ENCODE measurements around the gene DENND4A.

Gene DENND4A

DNA sequence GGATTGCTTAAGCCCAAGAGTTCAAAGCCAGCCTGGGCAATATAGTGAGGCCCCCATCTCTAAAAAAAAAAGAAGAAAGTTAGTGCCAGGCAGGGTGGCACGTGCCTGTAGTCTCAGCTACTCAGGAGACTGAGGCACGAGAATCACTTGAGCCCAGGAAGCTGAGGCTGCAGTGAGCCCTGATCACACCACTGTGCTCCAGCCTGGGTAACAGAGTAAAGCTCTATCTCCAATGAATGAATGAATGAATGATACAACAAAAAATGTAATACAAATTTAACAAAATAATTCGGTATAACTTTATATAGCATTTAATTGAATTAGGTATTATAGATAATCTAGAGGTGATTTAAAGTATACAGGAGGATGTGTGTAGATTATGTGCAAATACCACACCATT lies 29.7 kb downstream of the DENND4A start:
- ATAC-seq (ENCODE audit: insufficient read depth, low read depth) = no peak
- TF ChIP-seq, protein P1, sequence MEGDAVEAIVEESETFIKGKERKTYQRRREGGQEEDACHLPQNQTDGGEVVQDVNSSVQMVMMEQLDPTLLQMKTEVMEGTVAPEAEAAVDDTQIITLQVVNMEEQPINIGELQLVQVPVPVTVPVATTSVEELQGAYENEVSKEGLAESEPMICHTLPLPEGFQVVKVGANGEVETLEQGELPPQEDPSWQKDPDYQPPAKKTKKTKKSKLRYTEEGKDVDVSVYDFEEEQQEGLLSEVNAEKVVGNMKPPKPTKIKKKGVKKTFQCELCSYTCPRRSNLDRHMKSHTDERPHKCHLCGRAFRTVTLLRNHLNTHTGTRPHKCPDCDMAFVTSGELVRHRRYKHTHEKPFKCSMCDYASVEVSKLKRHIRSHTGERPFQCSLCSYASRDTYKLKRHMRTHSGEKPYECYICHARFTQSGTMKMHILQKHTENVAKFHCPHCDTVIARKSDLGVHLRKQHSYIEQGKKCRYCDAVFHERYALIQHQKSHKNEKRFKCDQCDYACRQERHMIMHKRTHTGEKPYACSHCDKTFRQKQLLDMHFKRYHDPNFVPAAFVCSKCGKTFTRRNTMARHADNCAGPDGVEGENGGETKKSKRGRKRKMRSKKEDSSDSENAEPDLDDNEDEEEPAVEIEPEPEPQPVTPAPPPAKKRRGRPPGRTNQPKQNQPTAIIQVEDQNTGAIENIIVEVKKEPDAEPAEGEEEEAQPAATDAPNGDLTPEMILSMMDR (IDR thresholded peaks at IDR 0.05; ENCODE audit: borderline replicate concordance, extremely low read depth, low read length, poor library complexity, severe bottlenecking) = no peak
- TF ChIP-seq EZH2 (IDR thresholded peaks at IDR 0.05; ENCODE audit: borderline replicate concordance, low read depth, low read length, severe bottlenecking) = no peak

DNA sequence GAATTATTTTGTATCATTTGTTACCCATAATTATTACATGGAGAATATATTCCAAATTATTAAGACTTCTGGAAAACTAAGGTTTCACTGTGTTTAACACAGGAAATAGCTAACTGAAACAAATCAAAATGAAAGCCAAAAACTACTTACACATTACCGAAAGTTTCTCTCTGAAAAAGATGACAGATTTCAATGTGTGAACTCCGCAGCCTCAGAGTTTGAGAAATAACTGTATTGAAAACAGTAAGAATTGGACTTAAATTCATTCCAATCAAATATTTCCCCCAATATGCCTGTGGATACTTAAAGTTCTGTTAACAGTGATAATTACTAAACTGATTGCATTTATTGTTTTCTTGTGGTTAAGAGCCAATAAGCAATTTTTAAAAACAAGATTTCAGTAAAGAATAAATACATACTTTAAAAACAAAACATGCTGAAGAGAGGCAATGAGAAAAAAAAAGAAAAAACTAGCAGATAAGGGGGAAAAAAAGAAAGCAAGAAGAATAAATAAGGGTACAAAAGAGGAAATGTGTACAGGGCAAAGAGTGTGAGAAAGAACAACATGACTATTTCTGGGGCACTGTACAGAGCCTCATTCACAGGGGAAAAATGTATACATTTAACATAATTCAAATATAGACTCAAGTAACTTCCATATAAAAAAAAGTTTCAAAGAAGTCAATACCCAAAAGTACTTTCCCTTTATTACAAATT lies 30.7 kb downstream of the DENND4A start:
- peaks cover 9% of the 10 kb centered on the region; the same call in 1 of the 2 replicates for H3K79me2 ChIP-seq (ENCODE audit: insufficient read depth, low read length)
- H2AFZ ChIP-seq (ENCODE audit: low read depth, low read length) = no peak overlapping the region
- no peak for DNase-seq
- no peaks in the 10 kb centered on the region for H3K9me3 ChIP-seq (ENCODE audit: insufficient read depth, low read length, severe bottlenecking)
- no peaks in the 10 kb centered on the region for H3K36me3 ChIP-seq (ENCODE audit: insufficient read depth, low read length)
- no peaks in the 10 kb centered on the region for H4K20me1 ChIP-seq (ENCODE audit: insufficient read depth, low read length)
- H3K9ac ChIP-seq (ENCODE audit: low read depth, low read length) = no peak overlapping the region
- H3K27ac ChIP-seq (ENCODE audit: low read length) = no peak overlapping the region
- no peak for ATAC-seq (ENCODE audit: insufficient read depth, low read depth)
- no peak overlapping the region for H3K4me3 ChIP-seq (ENCODE audit: low read depth in 1 of 2, low read length in 2 of 2)
- no peaks in the 10 kb centered on the region for H3K4me1 ChIP-seq (ENCODE audit: insufficient read depth, low read length)
- no peaks in the 10 kb centered on the region for H3K27me3 ChIP-seq (ENCODE audit: insufficient read depth, low read length, poor library complexity)
- TF ChIP-seq EZH2 (IDR thresholded peaks at IDR 0.05; ENCODE audit: borderline replicate concordance, low read depth, low read length, severe bottlenecking) = no peak
- TF ChIP-seq, protein P1 (IDR thresholded peaks at IDR 0.05; ENCODE audit: borderline replicate concordance, extremely low read depth, low read length, poor library complexity, severe bottlenecking) = no peak
- no peak overlapping the region for H3K4me2 ChIP-seq (ENCODE audit: insufficient read depth, low read length)

More for the DNA sequence above, 29.7 kb downstream of the DENND4A start:
- Histone ChIP-seq H3K9ac (ENCODE audit: low read depth, low read length) (no peak overlapping the region), H2AFZ (ENCODE audit: low read depth, low read length) (no peak overlapping the region), H3K79me2 (ENCODE audit: insufficient read depth, low read length) (peaks cover 9% of the 10 kb centered on the region; the same call in 1 of the 2 replicates), H3K27me3 (ENCODE audit: insufficient read depth, low read length, poor library complexity) (no peaks in the 10 kb centered on the region), H4K20me1 (ENCODE audit: insufficient read depth, low read length) (no peaks in the 10 kb centered on the region), H3K4me2 (ENCODE audit: insufficient read depth, low read length) (no peak overlapping the region), H3K4me1 (ENCODE audit: insufficient read depth, low read length) (no peaks in the 10 kb centered on the region), H3K4me3 (ENCODE audit: low read depth in 1 of 2, low read length in 2 of 2) (no peak overlapping the region), H3K36me3 (ENCODE audit: insufficient read depth, low read length) (no peaks in the 10 kb centered on the region), H3K9me3 (ENCODE audit: insufficient read depth, low read length, severe bottlenecking) (no peaks in the 10 kb centered on the region), H3K27ac (ENCODE audit: low read length) (no peak overlapping the region)
- no peak for DNase-seq

DNA sequence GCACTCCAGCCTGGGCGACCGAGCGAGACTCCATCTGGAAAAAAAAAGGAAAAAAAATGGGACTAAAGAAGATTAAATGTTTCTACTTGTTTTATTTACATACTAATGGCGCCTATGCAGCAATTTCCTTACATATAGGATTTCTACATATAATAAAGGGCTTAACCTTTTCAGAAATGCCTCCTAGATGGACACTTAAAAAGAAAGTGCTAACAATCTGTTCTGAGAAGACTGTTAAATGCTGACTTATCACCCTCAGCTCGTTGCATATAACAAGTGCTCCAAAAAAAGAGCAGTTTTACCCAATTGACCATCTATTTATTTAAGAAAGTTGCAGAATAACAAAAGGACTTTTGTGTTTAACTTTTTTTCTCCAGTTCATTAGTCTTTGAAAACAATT lies 32.7 kb downstream of the DENND4A start:
- no peak overlapping the region for H3K27ac ChIP-seq (ENCODE audit: low read length)
- H4K20me1 ChIP-seq (ENCODE audit: insufficient read depth, low read length) = no peaks in the 10 kb centered on the region
- TF ChIP-seq, protein P1 (IDR thresholded peaks at IDR 0.05; ENCODE audit: borderline replicate concordance, extremely low read depth, low read length, poor library complexity, severe bottlenecking) = no peak
- no peak for TF ChIP-seq EZH2 (IDR thresholded peaks at IDR 0.05; ENCODE audit: borderline replicate concordance, low read depth, low read length, severe bottlenecking)
- no peak overlapping the region for H3K4me3 ChIP-seq (ENCODE audit: low read depth in 1 of 2, low read length in 2 of 2)
- no peak for ATAC-seq (ENCODE audit: insufficient read depth, low read depth)
- H2AFZ ChIP-seq (ENCODE audit: low read depth, low read length) = no peak overlapping the region
- H3K9me3 ChIP-seq (ENCODE audit: insufficient read depth, low read length, severe bottlenecking) = no peaks in the 10 kb centered on the region
- H3K79me2 ChIP-seq (ENCODE audit: insufficient read depth, low read length) = peaks cover 9% of the 10 kb centered on the region; the same call in 1 of the 2 replicates
- H3K4me1 ChIP-seq (ENCODE audit: insufficient read depth, low read length) = no peaks in the 10 kb centered on the region
- no peak for DNase-seq
- no peak overlapping the region for H3K9ac ChIP-seq (ENCODE audit: low read depth, low read length)
- no peaks in the 10 kb centered on the region for H3K27me3 ChIP-seq (ENCODE audit: insufficient read depth, low read length, poor library complexity)
- no peak overlapping the region for H3K4me2 ChIP-seq (ENCODE audit: insufficient read depth, low read length)
- H3K36me3 ChIP-seq (ENCODE audit: insufficient read depth, low read length) = no peaks in the 10 kb centered on the region
